ENCODE data around the gene ALKBH5.

The ALKBH5 gene

DNA sequence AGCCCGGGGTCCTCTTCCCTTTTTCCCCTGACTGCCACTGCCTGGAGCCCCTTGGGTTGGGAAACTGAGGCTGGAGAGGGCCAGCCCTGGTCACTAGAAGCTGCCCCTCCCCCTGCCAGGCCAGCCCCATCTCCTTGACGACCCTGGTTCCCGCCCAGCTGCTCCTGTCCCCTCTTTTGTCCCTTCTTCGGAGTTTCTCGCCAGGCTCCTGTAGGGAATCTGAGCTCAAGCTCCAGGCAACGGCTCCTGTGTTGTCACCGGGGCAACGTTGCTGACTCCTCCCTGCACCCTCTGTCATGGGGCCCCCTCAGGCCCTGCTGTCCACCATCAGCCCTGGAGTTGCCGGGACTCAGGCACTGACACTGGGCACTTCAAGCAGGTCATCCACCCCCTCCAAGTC, 47.5 kb downstream of the ALKBH5 start:
- TF ChIP-seq, protein P1, sequence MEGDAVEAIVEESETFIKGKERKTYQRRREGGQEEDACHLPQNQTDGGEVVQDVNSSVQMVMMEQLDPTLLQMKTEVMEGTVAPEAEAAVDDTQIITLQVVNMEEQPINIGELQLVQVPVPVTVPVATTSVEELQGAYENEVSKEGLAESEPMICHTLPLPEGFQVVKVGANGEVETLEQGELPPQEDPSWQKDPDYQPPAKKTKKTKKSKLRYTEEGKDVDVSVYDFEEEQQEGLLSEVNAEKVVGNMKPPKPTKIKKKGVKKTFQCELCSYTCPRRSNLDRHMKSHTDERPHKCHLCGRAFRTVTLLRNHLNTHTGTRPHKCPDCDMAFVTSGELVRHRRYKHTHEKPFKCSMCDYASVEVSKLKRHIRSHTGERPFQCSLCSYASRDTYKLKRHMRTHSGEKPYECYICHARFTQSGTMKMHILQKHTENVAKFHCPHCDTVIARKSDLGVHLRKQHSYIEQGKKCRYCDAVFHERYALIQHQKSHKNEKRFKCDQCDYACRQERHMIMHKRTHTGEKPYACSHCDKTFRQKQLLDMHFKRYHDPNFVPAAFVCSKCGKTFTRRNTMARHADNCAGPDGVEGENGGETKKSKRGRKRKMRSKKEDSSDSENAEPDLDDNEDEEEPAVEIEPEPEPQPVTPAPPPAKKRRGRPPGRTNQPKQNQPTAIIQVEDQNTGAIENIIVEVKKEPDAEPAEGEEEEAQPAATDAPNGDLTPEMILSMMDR (IDR thresholded peaks at IDR 0.05; ENCODE audit: insufficient read depth, low read depth, low read length, missing control alignments), result no peak
- no peak overlapping the region for H3K4me3 ChIP-seq (ENCODE audit: low read depth, low read length)
- no peak for DNase-seq (ENCODE audit: low read depth)

DNA sequence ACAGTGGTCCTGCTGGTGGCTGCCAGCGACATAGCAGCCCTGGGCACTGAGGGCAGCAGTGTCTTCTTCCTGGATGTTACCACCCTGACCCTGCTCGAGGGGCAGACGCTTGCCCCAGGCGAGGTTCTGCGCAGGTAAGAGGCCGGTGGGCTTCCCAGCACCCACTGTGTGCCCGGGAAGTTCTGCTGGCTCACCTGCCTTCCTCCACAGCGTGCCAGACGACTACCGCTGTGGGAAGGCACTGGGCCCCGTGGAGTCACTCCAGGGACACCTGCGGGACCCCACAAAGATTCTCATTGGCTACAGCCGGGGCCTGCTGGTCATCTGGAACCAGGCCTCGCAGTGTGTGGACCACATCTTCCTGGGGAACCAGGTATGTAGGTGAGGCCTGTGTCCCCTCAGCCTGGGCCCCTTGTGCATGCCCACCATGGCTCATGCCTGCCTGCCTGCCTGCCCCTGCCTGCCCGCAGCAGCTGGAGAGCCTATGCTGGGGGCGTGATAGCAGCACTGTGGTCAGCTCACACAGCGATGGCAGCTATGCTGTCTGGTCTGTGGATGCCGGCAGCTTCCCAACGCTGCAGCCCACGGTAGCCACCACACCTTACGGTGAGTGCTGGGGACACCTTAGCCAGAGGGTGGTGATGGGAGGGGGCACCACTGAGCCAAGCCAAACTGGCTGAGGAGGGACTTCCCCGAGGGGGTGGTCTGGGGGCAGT, 50.3 kb downstream of the ALKBH5 start:
- no peak overlapping the region for H3K4me3 ChIP-seq (ENCODE audit: low read depth, low read length)
- TF ChIP-seq, protein P1 (IDR thresholded peaks at IDR 0.05; ENCODE audit: insufficient read depth, low read depth, low read length, missing control alignments), result no peak
- no peak for DNase-seq (ENCODE audit: low read depth)

DNA sequence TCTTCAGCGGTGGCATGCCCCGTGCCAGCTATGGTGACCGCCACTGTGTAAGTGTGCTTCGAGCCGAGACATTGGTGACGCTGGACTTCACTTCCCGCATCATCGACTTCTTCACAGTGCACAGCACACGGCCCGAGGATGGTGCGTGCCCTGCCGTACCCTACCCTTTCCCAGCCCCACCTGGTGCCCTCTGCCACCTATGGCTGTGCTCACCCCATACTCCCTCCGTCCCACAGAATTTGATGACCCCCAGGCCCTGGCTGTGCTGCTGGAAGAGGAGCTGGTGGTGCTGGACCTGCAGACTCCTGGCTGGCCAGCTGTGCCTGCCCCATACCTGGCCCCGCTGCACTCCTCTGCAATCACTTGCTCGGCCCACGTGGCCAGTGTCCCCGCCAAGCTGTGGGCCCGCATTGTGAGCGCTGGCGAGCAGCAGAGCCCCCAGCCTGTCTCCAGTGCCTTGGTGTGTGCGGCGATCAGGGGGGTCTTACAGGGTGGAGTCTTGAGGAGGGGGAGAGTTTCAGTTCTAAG, 51.3 kb downstream of the ALKBH5 start:
- DNase-seq (ENCODE audit: low read depth), result no peak
- no peak overlapping the region for H3K4me3 ChIP-seq (ENCODE audit: low read depth, low read length)
- TF ChIP-seq, protein P1 (IDR thresholded peaks at IDR 0.05; ENCODE audit: insufficient read depth, low read depth, low read length, missing control alignments), result no peak

DNA sequence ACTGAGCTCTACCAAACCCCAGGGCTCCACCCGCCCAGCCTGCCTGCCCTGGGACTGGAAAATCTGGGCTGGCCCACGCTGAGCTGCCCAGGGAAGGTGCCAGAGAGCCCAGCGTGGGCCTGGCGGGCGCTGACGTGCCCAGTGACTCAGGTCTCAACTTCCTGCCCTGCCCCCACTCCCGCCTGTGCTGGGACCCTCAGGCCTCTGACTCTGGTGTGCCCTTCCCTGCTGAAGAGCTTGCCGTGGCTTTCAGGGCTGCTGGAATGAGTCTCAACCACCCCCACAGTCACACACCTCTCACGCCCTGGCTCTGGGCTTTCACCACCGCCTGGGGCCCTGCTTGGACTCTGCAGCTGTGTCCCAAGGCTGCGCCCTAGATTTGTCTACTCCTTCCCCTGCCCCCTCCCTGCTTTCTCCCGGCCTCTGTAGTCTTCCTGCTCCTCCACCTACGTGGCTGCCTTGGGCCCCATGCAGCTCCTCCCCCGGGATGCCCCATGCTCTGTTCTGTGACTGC, 52.2 kb downstream of the ALKBH5 start:
- DNase-seq (ENCODE audit: low read depth), result no peak

DNA sequence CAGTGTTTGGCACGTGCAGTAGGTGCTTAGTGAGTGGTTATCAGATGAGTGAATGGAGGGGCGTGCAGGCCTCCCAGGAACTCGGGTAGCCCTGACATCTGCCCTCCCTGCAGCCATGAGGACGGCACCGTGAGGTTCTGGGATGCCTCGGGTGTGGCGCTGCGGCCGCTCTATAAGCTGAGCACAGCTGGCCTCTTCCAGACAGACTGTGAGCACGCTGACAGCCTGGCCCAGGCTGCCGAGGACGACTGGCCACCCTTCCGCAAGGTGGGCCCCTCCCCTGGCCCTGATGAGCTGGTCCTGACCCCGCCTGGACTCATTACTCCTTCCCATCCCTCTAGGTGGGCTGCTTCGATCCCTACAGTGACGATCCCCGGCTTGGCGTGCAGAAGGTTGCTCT, 52.9 kb downstream of the ALKBH5 start:
- no peak for DNase-seq (ENCODE audit: low read depth)
- TF ChIP-seq, protein P1 (IDR thresholded peaks at IDR 0.05; ENCODE audit: insufficient read depth, low read depth, low read length, missing control alignments), result no peak
- no peak overlapping the region for H3K4me3 ChIP-seq (ENCODE audit: low read depth, low read length)

More for the DNA sequence above, 52.2 kb downstream of the ALKBH5 start:
- TF ChIP-seq, protein P1 (IDR thresholded peaks at IDR 0.05; ENCODE audit: insufficient read depth, low read depth, low read length, missing control alignments), result no peak
- H3K4me3 ChIP-seq (ENCODE audit: low read depth, low read length), result no peak overlapping the region

DNA sequence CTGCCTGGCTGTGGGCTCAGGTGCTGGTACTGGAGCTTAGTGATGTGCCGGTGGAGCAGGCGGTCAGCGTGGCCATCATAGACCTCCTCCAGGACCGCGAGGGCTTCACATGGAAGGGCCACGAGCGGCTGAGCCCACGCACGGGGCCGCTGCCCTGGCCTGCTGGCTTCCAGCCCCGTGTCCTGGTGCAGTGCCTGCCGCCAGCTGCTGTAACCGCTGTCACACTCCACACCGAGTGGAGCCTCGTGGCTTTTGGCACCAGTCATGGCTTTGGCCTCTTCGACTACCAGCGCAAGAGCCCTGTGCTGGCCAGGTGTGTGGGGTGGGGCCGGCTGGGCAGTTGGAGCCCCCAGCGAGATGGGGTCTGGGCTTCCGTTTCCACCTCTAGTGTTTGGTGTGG, 53.8 kb downstream of the ALKBH5 start:
- TF ChIP-seq, protein P1 (IDR thresholded peaks at IDR 0.05; ENCODE audit: insufficient read depth, low read depth, low read length, missing control alignments), result no peak
- no peak for DNase-seq (ENCODE audit: low read depth)

More for the DNA sequence above, 53.8 kb downstream of the ALKBH5 start:
- H3K4me3 ChIP-seq (ENCODE audit: low read depth, low read length), result no peak overlapping the region
